HepG2 (cell line): ENCODE data around the gene EIF4ENIF1. TPM values are rescaled to one million over a fixed set of nuclear protein-coding genes. Genes with fewer than 3 reads are reported as not detected.

Experiments used
- ARNT ChIP-seq: fragments of 450-650 bp; IDR thresholded peaks from 2 replicates; pipeline ENCODE4 v1.6.1; 2017
- ATF7 ChIP-seq, 2 experiments: fragments of 450-650 bp in 1 of 2; sonication (generic) in 1 of 2; formaldehyde crosslinking in 1 of 2; IDR thresholded peaks; 2 replicates each; pipeline versions ENCODE4 v1.4.0 to v1.6.1; 2016 to 2020; ENCODE audit warnings: antibody characterized with exemption in 1 of 2, mild to moderate bottlenecking in 1 of 2, missing genetic modification reagents in 1 of 2
- EEA1 ChIP-seq: sonication (generic); formaldehyde crosslinking; IDR thresholded peaks from 2 replicates; pipeline ENCODE4 v1.5.1; 2020; ENCODE audit warnings: mild to moderate bottlenecking, missing genetic modification reagents, borderline replicate concordance
- GMEB2 ChIP-seq: IDR thresholded peaks from 2 replicates; pipeline ENCODE4 v1.6.1; 2016; ENCODE audit warnings: missing biosample characterization, missing genetic modification reagents, low read depth
- HIC2 ChIP-seq: sonication (generic); formaldehyde crosslinking; IDR thresholded peaks from 2 replicates; pipeline ENCODE4 v1.9.0; 2022; ENCODE audit warnings: low read depth, missing genetic modification reagents
- MAFK ChIP-seq, 2 experiments: IDR thresholded peaks in 1 of 2; conservative IDR thresholded peaks in 1 of 2; 2 replicates each; pipeline ENCODE4 v1.6.1; 2011; ENCODE audit warnings: improper control_type of control experiment in 2 of 2, low read length in 2 of 2
- NBN ChIP-seq: fragments of 450-650 bp; conservative IDR thresholded peaks from 2 replicates; pipeline ENCODE4 v1.6.1; 2017
- POLR2AphosphoS2 ChIP-seq: IDR thresholded peaks from 2 replicates; pipeline ENCODE4 v1.6.1; 2011; ENCODE audit warnings: low read depth, low read length, improper control_type of control experiment
- SALL1 ChIP-seq: sonication (generic); formaldehyde crosslinking; IDR thresholded peaks from 2 replicates; pipeline ENCODE4 v1.8.0; 2022; ENCODE audit warnings: mild to moderate bottlenecking, missing genetic modification reagents
- SNRNP70 ChIP-seq: fragments of 200-400 bp; formaldehyde crosslinking; IDR thresholded peaks from 2 replicates; pipeline ENCODE4 v1.6.1; 2017; ENCODE audit warnings: mild to moderate bottlenecking, low read depth, low read length, moderate library complexity
- SRF ChIP-seq: IDR thresholded peaks from 2 replicates; pipeline ENCODE4 v1.6.1; 2011; ENCODE audit warnings: mild to moderate bottlenecking, low read depth, low read length, moderate library complexity
- STAT5B ChIP-seq: sonication (generic); formaldehyde crosslinking; IDR thresholded peaks from 2 replicates; pipeline ENCODE4 v1.4.0; 2020; ENCODE audit warnings: missing genetic modification reagents
- USF2 ChIP-seq, 2 experiments: sonication (generic) in 1 of 2; formaldehyde crosslinking in 1 of 2; IDR thresholded peaks; 2 replicates each; pipeline versions ENCODE4 v1.5.1 to v1.6.1; 2011 to 2020; ENCODE audit warnings: borderline replicate concordance in 1 of 2, low read depth in 1 of 2, low read length in 1 of 2, mild to moderate bottlenecking in 1 of 2, missing genetic modification reagents in 1 of 2, moderate library complexity in 1 of 2
- YY1 ChIP-seq: IDR thresholded peaks from 2 replicates; pipeline ENCODE4 v1.6.1; 2011; ENCODE audit warnings: low read length, low read depth, moderate library complexity, mild to moderate bottlenecking; ENCODE audit not compliant: insufficient read depth, insufficient replicate concordance
- ZBTB46 ChIP-seq: sonication (generic); formaldehyde crosslinking; IDR thresholded peaks from 2 replicates; pipeline ENCODE4 v1.4.0; 2020; ENCODE audit warnings: mild to moderate bottlenecking, missing genetic modification reagents, borderline replicate concordance
- ZNF10 ChIP-seq: sonication (generic); formaldehyde crosslinking; IDR thresholded peaks from 2 replicates; pipeline ENCODE4 v1.4.0; 2020; ENCODE audit warnings: mild to moderate bottlenecking, low read depth, missing genetic modification reagents, borderline replicate concordance
- ZNF160 ChIP-seq: sonication (generic); formaldehyde crosslinking; IDR thresholded peaks from 2 replicates; pipeline ENCODE4 v1.8.0; 2022; ENCODE audit warnings: mild to moderate bottlenecking, inconsistent platforms, missing genetic modification reagents
- ZNF367 ChIP-seq: sonication (generic); formaldehyde crosslinking; IDR thresholded peaks from 2 replicates; pipeline ENCODE4 v1.4.0; 2020; ENCODE audit warnings: missing genetic modification reagents, borderline replicate concordance
- ZNF773 ChIP-seq: sonication (generic); formaldehyde crosslinking; IDR thresholded peaks from 2 replicates; pipeline ENCODE4 v1.4.0; 2020; ENCODE audit warnings: missing genetic modification reagents, borderline replicate concordance
- polyA plus RNA-seq, 8 experiments: library from polyadenylated mRNA; depleted of rRNA in 3 of 8; stranded (reverse) in 7 of 8; unstranded in 1 of 8; fragments of >200 nt; fragmentation: Illumina TruSeq in 4 of 8; extraction: Trizol in 4 of 8; gene quantifications; 2 replicates each; pipeline versions ENCODE4 v1.2.1 to v1.2.3, GENCODE V29; 2011 to 2016; ENCODE audit warnings: low read depth in 4 of 8, missing spikeins in 1 of 8, mixed read lengths in 1 of 8; ENCODE audit not compliant: insufficient read depth in 1 of 8
- total RNA-seq, 5 experiments: library from RNA; depleted of rRNA; stranded (reverse); fragments of >200 nt; fragmentation: Illumina TruSeq; extraction: Trizol; gene quantifications; 2 replicates each; pipeline ENCODE4 v1.2.3, GENCODE V29; 2016; ENCODE audit warnings: low read depth in 1 of 5

EIF4ENIF1 gene
- total and polyA plus RNA-seq, 2 of the 13 experiments (the other 11 are each of a cell fraction or from before 2014, with no cell fraction given), result 11.9 to 12.3 TPM

- no peak for TF ChIP-seq USF2 (IDR thresholded peaks at IDR 0.05; ENCODE audit: low read depth, low read length)
- no peak for TF ChIP-seq USF2 (CRISPR knock-in tag; IDR thresholded peaks at IDR 0.05; ENCODE audit: borderline replicate concordance)
- no peak for TF ChIP-seq ZNF10 (CRISPR knock-in tag)
- TF ChIP-seq ZBTB46 (CRISPR knock-in tag), result no peak
- peak; percentile 84 for TF ChIP-seq SALL1 (CRISPR knock-in tag)
- no peak for TF ChIP-seq ATF7 (IDR thresholded peaks at IDR 0.05)
- TF ChIP-seq ATF7 (CRISPR knock-in tag; IDR thresholded peaks at IDR 0.05), result no peak
- TF ChIP-seq YY1, result peak; percentile 39
- no peak for TF ChIP-seq ARNT
- no peak for TF ChIP-seq ZNF773 (CRISPR knock-in tag)
- TF ChIP-seq POLR2AphosphoS2, result no peak
- TF ChIP-seq NBN, result no peak
- no peak for TF ChIP-seq HIC2 (CRISPR knock-in tag)
- TF ChIP-seq MAFK (conservative IDR thresholded peaks at IDR 0.05 in 1 of 2, IDR thresholded peaks at IDR 0.05 in 1 of 2; ENCODE audit: low read length in 2 of 2), result no peak
- no peak for TF ChIP-seq STAT5B (CRISPR knock-in tag)
- TF ChIP-seq SRF, result no peak
- TF ChIP-seq SNRNP70, result no peak
- TF ChIP-seq ZNF367 (CRISPR knock-in tag), result no peak
- peak; percentile 50; the same call in 1 of the 2 replicates for TF ChIP-seq GMEB2
- TF ChIP-seq EEA1 (CRISPR knock-in tag), result peak; percentile 86; the same call in 1 of the 2 replicates
- TF ChIP-seq ZNF160 (CRISPR knock-in tag), result no peak
Observed at GRCh38 chr22:31489632-31490495, at the start of gene EIF4ENIF1 (continued).
